Activated T-cell treated with anti-CD3 and anti-CD28 coated beads, Interleukin-2, amount 50 U/mL, for 72 hours (primary cell): Measurements from ENCODE around the gene TNIP3. TPM values are rescaled to one million over a fixed set of nuclear protein-coding genes. Genes with fewer than 3 reads are reported as not detected.

Experiments
- ATAC-seq, 2 donors: fragments of 150-1000 bp; cut with Tn5 transposase; replicated peaks in 1 of 2; 2 replicates each; pipeline ENCODE4 v1.10.0; 2021; ENCODE audit warnings: moderate library complexity in 2 of 2, mild to moderate bottlenecking in 1 of 2
- DNase-seq, 2 donors: peaks; one replicate each; pipeline ENCODE4 v3.0.0; 2021 to 2022; ENCODE audit warnings: mixed read lengths in 1 of 2
- H3K27ac Mint-ChIP-seq: one replicate; pipeline ENCODE4 v1.8.0; 2022; ENCODE audit warnings: mild to moderate bottlenecking, moderate library complexity, mixed read lengths
- H3K27me3 Mint-ChIP-seq: one replicate; pipeline ENCODE4 v1.8.0; 2022; ENCODE audit warnings: low read depth, mixed read lengths
- H3K36me3 Mint-ChIP-seq, 2 donors: one replicate each; pipeline ENCODE4 v1.8.0; 2022; ENCODE audit warnings: mixed read lengths in 2 of 2, mild to moderate bottlenecking in 1 of 2; ENCODE audit not compliant: insufficient read depth in 2 of 2
- H3K4me1 Mint-ChIP-seq: one replicate; pipeline ENCODE4 v1.8.0; 2022; ENCODE audit warnings: low read depth, mixed read lengths
- H3K4me3 Mint-ChIP-seq, 2 donors: one replicate each; pipeline ENCODE4 v1.8.0; 2022; ENCODE audit warnings: mild to moderate bottlenecking in 2 of 2, mixed read lengths in 2 of 2, moderate library complexity in 2 of 2
- H3K9me3 Mint-ChIP-seq, 2 donors: one replicate each; pipeline ENCODE4 v1.8.0; 2022; ENCODE audit warnings: mixed read lengths in 2 of 2
- total RNA-seq, 2 donors: library from RNA; stranded (reverse); gene quantifications; one replicate each; pipeline ENCODE4 v1.2.3, GENCODE V29; 2022

Gene TNIP3
- total RNA-seq, 2 donors from 2014 or later, result 2.3 to 6.1 TPM

- no peak for ATAC-seq
- Mint-ChIP-seq H3K4me1 (peaks cover 23% of the 10 kb centered on the region), H3K27me3 (no peaks in the 10 kb centered on the region), H3K9me3 (no peaks in the 10 kb centered on the region), H3K36me3 (no peaks in the 10 kb centered on the region), H3K27ac (no peak overlapping the region), H3K4me3 (no peak overlapping the region)
- DNase-seq, result no peak
Measured at GRCh38 chr4:121118344-121118743, 45.8 kb downstream of the TNIP3 start.

GRCh38 chr4:121114756-121115155 lies 49.4 kb downstream of the TNIP3 start:
- peak overlapping the region in 1 of 2 donors; percentile 43 for H3K4me3 Mint-ChIP-seq
- H3K36me3 Mint-ChIP-seq, result no peaks in the 10 kb centered on the region
- no peaks in the 10 kb centered on the region for H3K9me3 Mint-ChIP-seq
- DNase-seq, result peak; percentile 24 to 25
- H3K27me3 Mint-ChIP-seq, result peaks cover 6% of the 10 kb centered on the region
- ATAC-seq, result peak; percentile 87 to 90
- peak overlapping the region; percentile 34 for H3K27ac Mint-ChIP-seq
- H3K4me1 Mint-ChIP-seq, result peaks cover 31% of the 10 kb centered on the region

- ATAC-seq (no peak), DNase-seq (no peak)
- peaks cover 11% of the 10 kb centered on the region for H3K27me3 Mint-ChIP-seq
- H3K27ac Mint-ChIP-seq, result no peak overlapping the region
- no peak overlapping the region for H3K4me3 Mint-ChIP-seq
- no peaks in the 10 kb centered on the region for H3K36me3 Mint-ChIP-seq
- H3K9me3 Mint-ChIP-seq, result no peaks in the 10 kb centered on the region
- peaks cover 24% of the 10 kb centered on the region for H3K4me1 Mint-ChIP-seq
Measured at GRCh38 chr4:121112530-121112929, 51.6 kb downstream of the TNIP3 start.

- DNase-seq, result no peak
- no peak overlapping the region for H3K27ac Mint-ChIP-seq
- no peak overlapping the region for H3K4me3 Mint-ChIP-seq
- no peaks in the 10 kb centered on the region for H3K9me3 Mint-ChIP-seq
- peaks cover 21% of the 10 kb centered on the region for H3K27me3 Mint-ChIP-seq
- no peaks in the 10 kb centered on the region for H3K36me3 Mint-ChIP-seq
- ATAC-seq, result no peak
- H3K4me1 Mint-ChIP-seq, result peaks cover 10% of the 10 kb centered on the region
Measured at GRCh38 chr4:121108557-121108956, 55.6 kb downstream of the TNIP3 start.

- Mint-ChIP-seq H3K4me1 (no peaks in the 10 kb centered on the region), H3K9me3 (no peaks in the 10 kb centered on the region), H3K4me3 (no peak overlapping the region), H3K27me3 (peaks cover 21% of the 10 kb centered on the region), H3K36me3 (no peaks in the 10 kb centered on the region), H3K27ac (no peak overlapping the region)
- ATAC-seq, result no peak
- no peak for DNase-seq
Measured at GRCh38 chr4:121107507-121107906, 56.6 kb downstream of the TNIP3 start.

GRCh38 chr4:121100093-121100775 lies 63.9 kb downstream of the TNIP3 start:
- Mint-ChIP-seq H3K36me3 (no peaks in the 10 kb centered on the region), H3K4me3 (no peak overlapping the region), H3K9me3 (no peaks in the 10 kb centered on the region), H3K27me3 (no peaks in the 10 kb centered on the region), H3K4me1 (no peaks in the 10 kb centered on the region), H3K27ac (no peak overlapping the region)
- ATAC-seq, result no peak
- no peak for DNase-seq

GRCh38 chr4:121098266-121098665 lies 65.9 kb downstream of the TNIP3 start:
- H3K27ac Mint-ChIP-seq, result no peak overlapping the region
- no peak for ATAC-seq
- no peaks in the 10 kb centered on the region for H3K27me3 Mint-ChIP-seq

GRCh38 chr4:121096629-121097028 lies 67.5 kb downstream of the TNIP3 start:
- no peaks in the 10 kb centered on the region for H3K36me3 Mint-ChIP-seq
- H3K27me3 Mint-ChIP-seq, result no peaks in the 10 kb centered on the region
- ATAC-seq (no peak), DNase-seq (no peak)
- H3K4me1 Mint-ChIP-seq, result no peaks in the 10 kb centered on the region
- no peak overlapping the region for H3K4me3 Mint-ChIP-seq
- no peak overlapping the region for H3K27ac Mint-ChIP-seq
- H3K9me3 Mint-ChIP-seq, result no peaks in the 10 kb centered on the region

More at GRCh38 chr4:121098266-121098665, 65.9 kb downstream of the TNIP3 start:
- no peaks in the 10 kb centered on the region for H3K4me1 Mint-ChIP-seq
- no peaks in the 10 kb centered on the region for H3K9me3 Mint-ChIP-seq
- no peaks in the 10 kb centered on the region for H3K36me3 Mint-ChIP-seq
- no peak for DNase-seq
- H3K4me3 Mint-ChIP-seq, result no peak overlapping the region

- DNase-seq (no peak), ATAC-seq (no peak)
- Mint-ChIP-seq H3K27me3 (no peaks in the 10 kb centered on the region), H3K9me3 (no peaks in the 10 kb centered on the region), H3K4me3 (no peak overlapping the region), H3K36me3 (no peaks in the 10 kb centered on the region), H3K27ac (no peak overlapping the region), H3K4me1 (no peaks in the 10 kb centered on the region)
Measured at GRCh38 chr4:121096191-121096590, 67.9 kb downstream of the TNIP3 start.

- Mint-ChIP-seq H3K9me3 (no peaks in the 10 kb centered on the region), H3K27me3 (no peaks in the 10 kb centered on the region), H3K4me3 (no peak overlapping the region), H3K4me1 (no peaks in the 10 kb centered on the region), H3K27ac (no peak overlapping the region), H3K36me3 (no peaks in the 10 kb centered on the region)
- DNase-seq (no peak), ATAC-seq (no peak)
Measured at GRCh38 chr4:121094297-121094966, 69.7 kb downstream of the TNIP3 start.

- Mint-ChIP-seq H3K4me3 (no peak overlapping the region), H3K27ac (no peak overlapping the region), H3K27me3 (no peaks in the 10 kb centered on the region), H3K4me1 (no peaks in the 10 kb centered on the region), H3K36me3 (no peaks in the 10 kb centered on the region), H3K9me3 (no peaks in the 10 kb centered on the region)
- ATAC-seq, result no peak
- no peak for DNase-seq
Measured at GRCh38 chr4:121093261-121093660, 70.9 kb downstream of the TNIP3 start.

GRCh38 chr4:121091941-121092340 lies 72.2 kb downstream of the TNIP3 start:
- no peak for ATAC-seq
- H3K9me3 Mint-ChIP-seq, result no peaks in the 10 kb centered on the region
- H3K4me1 Mint-ChIP-seq, result no peaks in the 10 kb centered on the region

GRCh38 chr4:121088867-121089266 lies 75.3 kb downstream of the TNIP3 start:
- Mint-ChIP-seq H3K4me1 (no peaks in the 10 kb centered on the region), H3K36me3 (no peaks in the 10 kb centered on the region), H3K27ac (no peak overlapping the region), H3K4me3 (no peak overlapping the region), H3K27me3 (peaks cover 7% of the 10 kb centered on the region), H3K9me3 (no peaks in the 10 kb centered on the region)
- ATAC-seq, result no peak
- DNase-seq, result no peak

More at GRCh38 chr4:121091941-121092340, 72.2 kb downstream of the TNIP3 start:
- H3K36me3 Mint-ChIP-seq, result no peaks in the 10 kb centered on the region
- H3K27me3 Mint-ChIP-seq, result no peaks in the 10 kb centered on the region
- H3K27ac Mint-ChIP-seq, result no peak overlapping the region
- DNase-seq, result no peak
- no peak overlapping the region for H3K4me3 Mint-ChIP-seq
